ENCODE results near the gene NLK. TPM values are rescaled to one million over a fixed set of nuclear protein-coding genes. Genes with fewer than 3 reads are reported as not detected.
A peak's percentile ranks its signal among the peaks of the same experiment; 100 is the strongest.

NLK gene
- total and polyA plus RNA-seq, 2 of the 13 experiments (the other 11 are each of a cell fraction or from before 2014, with no cell fraction given): 13.4 to 14.6 TPM

DNA sequence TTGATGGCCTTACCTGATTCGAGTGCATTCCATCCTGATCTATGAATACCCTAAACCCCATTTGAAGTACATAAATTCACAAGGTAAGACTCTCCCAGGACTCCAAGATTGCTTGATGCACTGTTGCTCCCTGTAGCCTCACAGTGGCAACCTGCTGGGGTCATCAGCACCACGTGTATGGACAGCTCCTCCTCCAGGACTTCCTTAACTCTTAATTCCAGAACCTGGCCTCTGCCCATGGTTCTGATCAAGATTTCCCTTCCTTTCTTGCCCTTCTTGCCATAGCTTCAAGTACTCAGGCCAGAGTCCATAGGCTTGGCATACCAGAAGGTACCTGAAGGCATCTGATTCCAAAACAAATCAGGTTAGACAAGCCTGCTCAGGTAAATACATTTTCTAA is 34.0 kb upstream of the NLK start (continued):
- TF ChIP-seq ZNF274 (CRISPR knock-in tag; IDR thresholded peaks at IDR 0.05) (no peak), ZNF792 (CRISPR knock-in tag; IDR thresholded peaks at IDR 0.05) (no peak), ZNF326 (CRISPR knock-in tag; IDR thresholded peaks at IDR 0.05; ENCODE audit: borderline replicate concordance) (no peak), ZKSCAN8 (CRISPR knock-in tag; IDR thresholded peaks at IDR 0.05; ENCODE audit: borderline replicate concordance) (no peak), SOX5 (CRISPR knock-in tag; IDR thresholded peaks at IDR 0.05; ENCODE audit: borderline replicate concordance) (no peak), BRD4 (CRISPR knock-in tag; IDR thresholded peaks at IDR 0.05) (no peak), SALL2 (CRISPR knock-in tag; IDR thresholded peaks at IDR 0.05) (no peak), MED1 (CRISPR knock-in tag; IDR thresholded peaks at IDR 0.05) (no peak), ZNF251 (CRISPR knock-in tag; IDR thresholded peaks at IDR 0.05) (no peak), FOXP1 (IDR thresholded peaks at IDR 0.05) (no peak), FOXP1 (CRISPR knock-in tag; IDR thresholded peaks at IDR 0.05) (no peak), ZNF629 (CRISPR knock-in tag; conservative IDR thresholded peaks at IDR 0.05) (no peak), NCOA1 (CRISPR knock-in tag; IDR thresholded peaks at IDR 0.05) (no peak), MTA1 (CRISPR knock-in tag; IDR thresholded peaks at IDR 0.05; ENCODE audit: borderline replicate concordance) (no peak), KDM5A (IDR thresholded peaks at IDR 0.05; ENCODE audit: borderline replicate concordance, low read length) (no peak), ZNF772 (CRISPR knock-in tag; IDR thresholded peaks at IDR 0.05) (no peak), ETV6 (CRISPR knock-in tag; conservative IDR thresholded peaks at IDR 0.05) (0 out of 2 replicates have a peak, but pooled peaks have one; percentile 52)
- TF ChIP-seq, protein P1, sequence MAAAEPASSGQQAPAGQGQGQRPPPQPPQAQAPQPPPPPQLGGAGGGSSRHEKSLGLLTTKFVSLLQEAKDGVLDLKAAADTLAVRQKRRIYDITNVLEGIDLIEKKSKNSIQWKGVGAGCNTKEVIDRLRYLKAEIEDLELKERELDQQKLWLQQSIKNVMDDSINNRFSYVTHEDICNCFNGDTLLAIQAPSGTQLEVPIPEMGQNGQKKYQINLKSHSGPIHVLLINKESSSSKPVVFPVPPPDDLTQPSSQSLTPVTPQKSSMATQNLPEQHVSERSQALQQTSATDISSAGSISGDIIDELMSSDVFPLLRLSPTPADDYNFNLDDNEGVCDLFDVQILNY (CRISPR knock-in tag; conservative IDR thresholded peaks at IDR 0.05): no peak
- TF ChIP-seq, protein P2, sequence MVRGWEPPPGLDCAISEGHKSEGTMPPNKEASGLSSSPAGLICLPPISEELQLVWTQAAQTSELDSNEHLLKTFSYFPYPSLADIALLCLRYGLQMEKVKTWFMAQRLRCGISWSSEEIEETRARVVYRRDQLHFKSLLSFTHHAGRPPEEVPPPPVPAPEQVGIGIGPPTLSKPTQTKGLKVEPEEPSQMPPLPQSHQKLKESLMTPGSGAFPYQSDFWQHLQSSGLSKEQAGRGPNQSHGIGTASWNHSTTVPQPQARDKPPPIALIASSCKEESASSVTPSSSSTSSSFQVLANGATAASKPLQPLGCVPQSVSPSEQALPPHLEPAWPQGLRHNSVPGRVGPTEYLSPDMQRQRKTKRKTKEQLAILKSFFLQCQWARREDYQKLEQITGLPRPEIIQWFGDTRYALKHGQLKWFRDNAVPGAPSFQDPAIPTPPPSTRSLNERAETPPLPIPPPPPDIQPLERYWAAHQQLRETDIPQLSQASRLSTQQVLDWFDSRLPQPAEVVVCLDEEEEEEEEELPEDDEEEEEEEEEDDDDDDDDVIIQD (CRISPR knock-in tag; IDR thresholded peaks at IDR 0.05; ENCODE audit: low read depth): no peak
- TF ChIP-seq, protein P3, sequence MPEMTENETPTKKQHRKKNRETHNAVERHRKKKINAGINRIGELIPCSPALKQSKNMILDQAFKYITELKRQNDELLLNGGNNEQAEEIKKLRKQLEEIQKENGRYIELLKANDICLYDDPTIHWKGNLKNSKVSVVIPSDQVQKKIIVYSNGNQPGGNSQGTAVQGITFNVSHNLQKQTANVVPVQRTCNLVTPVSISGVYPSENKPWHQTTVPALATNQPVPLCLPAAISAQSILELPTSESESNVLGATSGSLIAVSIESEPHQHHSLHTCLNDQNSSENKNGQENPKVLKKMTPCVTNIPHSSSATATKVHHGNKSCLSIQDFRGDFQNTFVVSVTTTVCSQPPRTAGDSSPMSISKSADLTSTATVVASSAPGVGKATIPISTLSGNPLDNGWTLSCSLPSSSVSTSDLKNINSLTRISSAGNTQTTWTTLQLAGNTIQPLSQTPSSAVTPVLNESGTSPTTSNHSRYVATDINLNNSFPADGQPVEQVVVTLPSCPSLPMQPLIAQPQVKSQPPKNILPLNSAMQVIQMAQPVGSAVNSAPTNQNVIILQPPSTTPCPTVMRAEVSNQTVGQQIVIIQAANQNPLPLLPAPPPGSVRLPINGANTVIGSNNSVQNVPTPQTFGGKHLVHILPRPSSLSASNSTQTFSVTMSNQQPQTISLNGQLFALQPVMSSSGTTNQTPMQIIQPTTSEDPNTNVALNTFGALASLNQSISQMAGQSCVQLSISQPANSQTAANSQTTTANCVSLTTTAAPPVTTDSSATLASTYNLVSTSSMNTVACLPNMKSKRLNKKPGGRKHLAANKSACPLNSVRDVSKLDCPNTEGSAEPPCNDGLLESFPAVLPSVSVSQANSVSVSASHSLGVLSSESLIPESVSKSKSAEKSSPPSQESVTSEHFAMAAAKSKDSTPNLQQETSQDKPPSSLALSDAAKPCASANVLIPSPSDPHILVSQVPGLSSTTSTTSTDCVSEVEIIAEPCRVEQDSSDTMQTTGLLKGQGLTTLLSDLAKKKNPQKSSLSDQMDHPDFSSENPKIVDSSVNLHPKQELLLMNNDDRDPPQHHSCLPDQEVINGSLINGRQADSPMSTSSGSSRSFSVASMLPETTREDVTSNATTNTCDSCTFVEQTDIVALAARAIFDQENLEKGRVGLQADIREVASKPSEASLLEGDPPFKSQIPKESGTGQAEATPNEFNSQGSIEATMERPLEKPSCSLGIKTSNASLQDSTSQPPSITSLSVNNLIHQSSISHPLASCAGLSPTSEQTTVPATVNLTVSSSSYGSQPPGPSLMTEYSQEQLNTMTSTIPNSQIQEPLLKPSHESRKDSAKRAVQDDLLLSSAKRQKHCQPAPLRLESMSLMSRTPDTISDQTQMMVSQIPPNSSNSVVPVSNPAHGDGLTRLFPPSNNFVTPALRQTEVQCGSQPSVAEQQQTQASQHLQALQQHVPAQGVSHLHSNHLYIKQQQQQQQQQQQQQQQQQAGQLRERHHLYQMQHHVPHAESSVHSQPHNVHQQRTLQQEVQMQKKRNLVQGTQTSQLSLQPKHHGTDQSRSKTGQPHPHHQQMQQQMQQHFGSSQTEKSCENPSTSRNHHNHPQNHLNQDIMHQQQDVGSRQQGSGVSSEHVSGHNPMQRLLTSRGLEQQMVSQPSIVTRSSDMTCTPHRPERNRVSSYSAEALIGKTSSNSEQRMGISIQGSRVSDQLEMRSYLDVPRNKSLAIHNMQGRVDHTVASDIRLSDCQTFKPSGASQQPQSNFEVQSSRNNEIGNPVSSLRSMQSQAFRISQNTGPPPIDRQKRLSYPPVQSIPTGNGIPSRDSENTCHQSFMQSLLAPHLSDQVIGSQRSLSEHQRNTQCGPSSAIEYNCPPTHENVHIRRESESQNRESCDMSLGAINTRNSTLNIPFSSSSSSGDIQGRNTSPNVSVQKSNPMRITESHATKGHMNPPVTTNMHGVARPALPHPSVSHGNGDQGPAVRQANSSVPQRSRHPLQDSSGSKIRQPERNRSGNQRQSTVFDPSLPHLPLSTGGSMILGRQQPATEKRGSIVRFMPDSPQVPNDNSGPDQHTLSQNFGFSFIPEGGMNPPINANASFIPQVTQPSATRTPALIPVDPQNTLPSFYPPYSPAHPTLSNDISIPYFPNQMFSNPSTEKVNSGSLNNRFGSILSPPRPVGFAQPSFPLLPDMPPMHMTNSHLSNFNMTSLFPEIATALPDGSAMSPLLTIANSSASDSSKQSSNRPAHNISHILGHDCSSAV (CRISPR knock-in tag; IDR thresholded peaks at IDR 0.05; ENCODE audit: borderline replicate concordance): no peak
- TF ChIP-seq, protein P4, sequence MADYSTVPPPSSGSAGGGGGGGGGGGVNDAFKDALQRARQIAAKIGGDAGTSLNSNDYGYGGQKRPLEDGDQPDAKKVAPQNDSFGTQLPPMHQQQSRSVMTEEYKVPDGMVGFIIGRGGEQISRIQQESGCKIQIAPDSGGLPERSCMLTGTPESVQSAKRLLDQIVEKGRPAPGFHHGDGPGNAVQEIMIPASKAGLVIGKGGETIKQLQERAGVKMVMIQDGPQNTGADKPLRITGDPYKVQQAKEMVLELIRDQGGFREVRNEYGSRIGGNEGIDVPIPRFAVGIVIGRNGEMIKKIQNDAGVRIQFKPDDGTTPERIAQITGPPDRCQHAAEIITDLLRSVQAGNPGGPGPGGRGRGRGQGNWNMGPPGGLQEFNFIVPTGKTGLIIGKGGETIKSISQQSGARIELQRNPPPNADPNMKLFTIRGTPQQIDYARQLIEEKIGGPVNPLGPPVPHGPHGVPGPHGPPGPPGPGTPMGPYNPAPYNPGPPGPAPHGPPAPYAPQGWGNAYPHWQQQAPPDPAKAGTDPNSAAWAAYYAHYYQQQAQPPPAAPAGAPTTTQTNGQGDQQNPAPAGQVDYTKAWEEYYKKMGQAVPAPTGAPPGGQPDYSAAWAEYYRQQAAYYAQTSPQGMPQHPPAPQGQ (CRISPR knock-in tag; IDR thresholded peaks at IDR 0.05; ENCODE audit: borderline replicate concordance): no peak
